Body of pancreas (tissue), 4 donors: ENCODE data around the gene CDCA8.

ENCODE experiments used
- POLR2A ChIP-seq, 3 donors: fragments of 450-650 bp; IDR thresholded peaks; one replicate each; pipeline ENCODE4 v1.6.1; 2016; ENCODE audit warnings: antibody characterized with exemption in 3 of 3, mild to moderate bottlenecking in 2 of 3
- TF ChIP-seq, protein P1 (sequence below), 7 experiments: fragments of 450-650 bp in 4 of 7; fragments of 200-600 bp in 3 of 7; sonication (generic) in 3 of 7; IDR thresholded peaks; one replicate each; pipeline ENCODE4 v1.5.1; 2016 to 2019; ENCODE audit warnings: antibody characterized with exemption in 7 of 7

DNA sequence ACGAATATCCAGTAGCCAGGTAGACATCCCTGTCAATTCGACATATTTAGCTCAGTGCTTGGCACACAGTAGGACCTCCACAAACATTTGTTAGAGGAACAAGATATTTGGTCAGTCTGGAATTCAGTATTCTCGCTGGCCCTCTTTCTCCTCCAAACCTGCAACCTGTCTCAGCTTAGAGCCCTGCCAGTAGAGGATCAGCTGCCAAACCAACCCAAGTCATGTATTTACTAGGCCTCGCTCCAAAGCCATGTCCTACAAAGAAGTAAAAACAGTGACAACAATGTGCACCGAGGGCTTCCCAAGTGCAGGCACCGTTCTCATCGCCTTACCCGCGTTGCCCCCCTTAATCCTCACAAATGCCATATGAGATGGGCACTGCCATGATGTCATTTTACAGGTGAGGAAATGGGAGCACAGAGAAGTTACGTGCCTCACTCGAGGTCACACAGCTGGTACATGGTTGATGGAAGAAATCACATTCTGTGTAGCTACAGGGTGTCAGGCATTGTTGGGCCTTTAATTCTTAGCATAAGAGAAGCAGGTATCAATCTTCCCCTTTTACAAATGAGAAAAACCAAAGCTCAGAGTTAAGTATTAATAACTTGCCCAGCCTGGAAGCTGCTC lies 26.0 kb upstream of the CDCA8 start:
- TF ChIP-seq, protein P1, sequence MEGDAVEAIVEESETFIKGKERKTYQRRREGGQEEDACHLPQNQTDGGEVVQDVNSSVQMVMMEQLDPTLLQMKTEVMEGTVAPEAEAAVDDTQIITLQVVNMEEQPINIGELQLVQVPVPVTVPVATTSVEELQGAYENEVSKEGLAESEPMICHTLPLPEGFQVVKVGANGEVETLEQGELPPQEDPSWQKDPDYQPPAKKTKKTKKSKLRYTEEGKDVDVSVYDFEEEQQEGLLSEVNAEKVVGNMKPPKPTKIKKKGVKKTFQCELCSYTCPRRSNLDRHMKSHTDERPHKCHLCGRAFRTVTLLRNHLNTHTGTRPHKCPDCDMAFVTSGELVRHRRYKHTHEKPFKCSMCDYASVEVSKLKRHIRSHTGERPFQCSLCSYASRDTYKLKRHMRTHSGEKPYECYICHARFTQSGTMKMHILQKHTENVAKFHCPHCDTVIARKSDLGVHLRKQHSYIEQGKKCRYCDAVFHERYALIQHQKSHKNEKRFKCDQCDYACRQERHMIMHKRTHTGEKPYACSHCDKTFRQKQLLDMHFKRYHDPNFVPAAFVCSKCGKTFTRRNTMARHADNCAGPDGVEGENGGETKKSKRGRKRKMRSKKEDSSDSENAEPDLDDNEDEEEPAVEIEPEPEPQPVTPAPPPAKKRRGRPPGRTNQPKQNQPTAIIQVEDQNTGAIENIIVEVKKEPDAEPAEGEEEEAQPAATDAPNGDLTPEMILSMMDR (IDR thresholded peaks at IDR 0.05) = no peak
- no peak for TF ChIP-seq POLR2A (IDR thresholded peaks at IDR 0.05)
